GM19467 (cell line): Measurements from ENCODE around the gene MINDY4.

Experiments
- ATAC-seq: cut with Tn5 transposase; IDR thresholded peaks from one replicate; pipeline ENCODE4 v1.9.1; 2021; ENCODE audit warnings: mild to moderate bottlenecking, moderate library complexity; ENCODE audit not compliant: unreplicated experiment

Gene MINDY4

GRCh38 chr7:30926313-30926712 lies 155.1 kb downstream of the MINDY4 start:
- no peak for ATAC-seq

- no peak for ATAC-seq
Observed at GRCh38 chr7:30927040-30927439, 155.8 kb downstream of the MINDY4 start.

DNA sequence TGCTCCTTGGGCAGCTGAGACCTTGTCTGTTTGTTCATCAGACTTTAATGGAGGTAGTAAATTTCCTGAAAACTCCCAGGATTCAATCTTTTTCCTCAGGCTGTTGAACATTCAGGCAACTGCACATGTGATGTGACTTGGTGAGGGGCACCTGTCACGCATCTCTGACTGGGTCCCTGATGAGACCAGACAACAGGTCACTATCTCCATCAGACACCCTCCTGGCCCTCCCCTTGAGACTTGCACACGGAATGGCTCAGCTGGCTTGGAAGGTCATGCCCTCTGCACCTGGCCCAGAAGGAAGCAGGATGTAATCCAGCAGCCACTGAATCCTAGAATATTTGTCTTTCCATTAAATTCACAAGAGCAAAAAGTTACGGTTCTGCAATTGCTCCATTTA lies 156.3 kb downstream of the MINDY4 start:
- ATAC-seq = no peak

DNA sequence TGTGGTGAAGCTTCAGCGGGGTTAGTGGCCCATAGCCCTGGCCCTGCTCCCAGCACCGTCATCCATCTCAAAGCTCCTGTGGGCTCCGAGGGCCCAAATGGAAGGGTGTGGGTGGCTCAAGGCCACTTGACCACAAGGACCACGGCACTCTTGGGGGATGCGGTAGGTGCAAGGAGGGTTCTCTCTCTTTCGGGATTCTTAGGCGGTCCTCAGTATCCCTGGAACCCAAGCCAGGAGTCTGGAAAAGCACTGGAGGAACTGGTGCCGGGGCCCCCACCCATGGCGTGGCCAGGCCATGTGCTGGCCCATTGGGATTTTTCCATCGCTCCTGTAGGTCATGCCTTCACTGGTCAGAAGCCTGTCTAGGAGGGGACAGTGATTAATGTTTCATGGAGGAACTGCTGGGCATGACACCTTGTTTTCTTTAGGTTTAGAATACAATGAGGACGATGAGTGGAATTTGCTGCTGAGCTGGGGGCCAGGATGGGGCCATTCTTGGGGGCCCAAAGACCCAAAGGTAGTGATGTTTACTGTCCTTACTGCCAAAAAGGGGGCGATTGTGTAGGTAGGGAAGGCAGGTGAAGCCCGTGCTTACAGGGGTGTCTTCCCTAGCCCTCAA lies 157.1 kb downstream of the MINDY4 start:
- no peak for ATAC-seq

GRCh38 chr7:30929686-30930085 lies 158.5 kb downstream of the MINDY4 start:
- no peak for ATAC-seq

DNA sequence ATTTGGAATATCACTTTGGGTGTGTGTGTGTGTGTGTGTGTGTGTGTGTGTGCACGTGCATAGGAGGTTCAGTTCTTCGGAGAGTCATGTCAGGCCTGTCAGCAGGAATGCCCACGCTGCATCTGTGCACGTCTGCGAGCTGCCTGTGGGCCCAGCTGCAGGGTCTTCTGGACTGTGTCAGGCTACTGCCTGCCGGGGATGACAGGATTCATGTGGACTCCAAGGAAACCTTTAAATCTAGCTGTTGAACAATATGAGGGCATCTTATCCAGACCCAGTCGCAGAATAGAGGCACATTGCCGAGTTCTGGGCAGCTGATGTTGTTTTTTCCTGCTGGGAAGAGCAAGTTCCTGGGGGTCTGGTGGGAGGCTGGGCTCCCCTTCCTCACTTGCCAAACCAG lies 159.4 kb downstream of the MINDY4 start:
- ATAC-seq = no peak

DNA sequence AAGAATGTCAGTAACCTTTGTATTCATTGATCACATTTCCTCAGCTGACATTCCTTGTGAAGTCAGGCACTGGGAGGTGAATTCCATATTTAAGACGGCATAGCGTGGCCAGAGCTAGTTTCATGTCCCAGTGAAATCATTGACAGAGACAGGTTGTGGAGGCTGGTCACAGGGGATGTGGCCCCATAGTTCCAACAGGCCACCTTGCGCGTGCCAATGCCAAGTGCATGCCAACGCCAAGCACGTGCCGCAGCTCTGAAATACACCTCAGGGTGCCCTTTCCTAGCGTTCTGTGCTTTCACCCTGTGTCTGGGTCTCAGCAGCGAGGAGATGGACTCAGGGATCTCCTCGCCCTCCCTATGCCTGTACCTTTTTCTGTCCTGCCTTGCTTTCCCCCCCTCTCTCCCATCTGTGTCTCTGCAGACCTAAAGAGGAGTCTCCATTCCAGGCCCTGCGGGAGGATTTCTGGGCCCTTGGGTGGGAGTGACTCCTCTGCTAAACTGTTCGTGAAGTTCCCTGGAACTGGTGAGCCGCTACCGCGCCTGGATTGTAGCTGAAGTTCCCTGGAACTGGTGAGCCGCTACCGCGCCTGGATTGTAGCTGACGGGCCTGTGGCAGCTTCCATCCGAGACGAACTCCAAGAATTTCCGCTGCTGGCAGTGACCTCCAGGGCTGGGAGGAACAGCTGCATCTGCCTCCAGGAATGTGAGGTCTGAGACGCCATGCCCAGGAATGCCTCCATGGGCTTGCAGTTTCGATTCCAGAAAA lies 160.1 kb downstream of the MINDY4 start:
- no peak for ATAC-seq

GRCh38 chr7:30931929-30932540 lies 160.8 kb downstream of the MINDY4 start:
- no peak for ATAC-seq

DNA sequence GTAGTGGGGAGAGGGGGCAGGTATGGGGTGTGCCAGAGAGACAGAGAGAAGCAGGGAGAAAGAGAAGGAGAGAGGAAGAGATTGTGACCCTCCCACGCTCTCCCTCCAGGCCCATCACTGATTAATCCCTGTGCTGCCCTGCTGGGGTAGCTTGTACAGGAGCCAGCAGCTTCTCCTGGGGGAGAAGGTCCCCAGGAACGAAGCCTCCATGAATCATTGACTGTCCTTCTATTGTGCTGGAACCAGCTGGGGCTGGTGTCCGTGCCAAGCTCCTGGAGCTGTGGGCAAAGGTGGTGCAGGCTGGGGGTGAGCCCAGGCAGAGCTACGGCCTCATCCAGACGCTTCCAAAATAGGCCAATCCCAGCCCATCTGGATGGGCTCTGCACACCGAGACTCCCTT lies 161.3 kb downstream of the MINDY4 start:
- no peak for ATAC-seq

DNA sequence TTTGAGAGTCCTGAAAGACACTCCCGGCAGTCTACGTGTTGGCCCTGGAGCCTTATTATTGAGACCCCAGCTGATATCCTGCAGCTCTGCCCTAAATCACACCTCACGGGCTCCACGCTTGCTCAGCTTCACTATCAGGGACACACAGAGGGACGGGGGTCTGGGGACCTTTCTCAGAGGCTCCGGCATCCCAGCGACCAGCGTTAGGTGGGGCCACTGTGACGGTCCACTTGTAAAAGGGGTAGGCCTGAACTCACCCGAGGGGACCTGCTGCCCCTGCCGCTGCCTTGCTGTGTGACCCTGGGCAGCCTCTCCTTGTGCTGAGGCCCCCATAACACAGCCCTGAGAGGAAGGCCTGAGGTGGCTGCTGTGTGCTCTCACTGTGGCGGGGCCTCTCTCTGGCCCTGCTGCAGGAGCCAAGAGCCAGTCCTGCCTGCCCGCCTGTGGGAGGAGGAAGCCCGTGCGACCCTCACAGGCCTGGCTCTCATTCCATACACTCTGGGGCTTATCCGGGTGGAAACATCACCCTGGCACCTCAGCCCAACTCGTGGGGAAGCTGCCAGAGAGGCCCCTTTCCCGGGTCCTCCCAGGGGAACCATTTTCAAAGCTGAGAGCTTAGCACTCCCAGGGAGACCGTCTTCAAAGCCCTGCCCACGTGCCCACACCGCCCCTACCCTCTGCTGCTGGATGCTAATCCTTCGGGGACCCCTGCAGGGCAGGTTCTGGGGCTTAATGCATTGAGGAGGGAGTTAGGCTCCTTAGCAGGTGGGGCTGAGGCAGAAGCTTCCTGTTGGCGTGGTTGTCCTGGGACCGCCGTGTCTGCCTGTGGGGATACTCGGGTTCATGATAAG lies 162.1 kb downstream of the MINDY4 start:
- no peak for ATAC-seq

GRCh38 chr7:30934225-30934624 lies 163.0 kb downstream of the MINDY4 start:
- ATAC-seq = no peak

DNA sequence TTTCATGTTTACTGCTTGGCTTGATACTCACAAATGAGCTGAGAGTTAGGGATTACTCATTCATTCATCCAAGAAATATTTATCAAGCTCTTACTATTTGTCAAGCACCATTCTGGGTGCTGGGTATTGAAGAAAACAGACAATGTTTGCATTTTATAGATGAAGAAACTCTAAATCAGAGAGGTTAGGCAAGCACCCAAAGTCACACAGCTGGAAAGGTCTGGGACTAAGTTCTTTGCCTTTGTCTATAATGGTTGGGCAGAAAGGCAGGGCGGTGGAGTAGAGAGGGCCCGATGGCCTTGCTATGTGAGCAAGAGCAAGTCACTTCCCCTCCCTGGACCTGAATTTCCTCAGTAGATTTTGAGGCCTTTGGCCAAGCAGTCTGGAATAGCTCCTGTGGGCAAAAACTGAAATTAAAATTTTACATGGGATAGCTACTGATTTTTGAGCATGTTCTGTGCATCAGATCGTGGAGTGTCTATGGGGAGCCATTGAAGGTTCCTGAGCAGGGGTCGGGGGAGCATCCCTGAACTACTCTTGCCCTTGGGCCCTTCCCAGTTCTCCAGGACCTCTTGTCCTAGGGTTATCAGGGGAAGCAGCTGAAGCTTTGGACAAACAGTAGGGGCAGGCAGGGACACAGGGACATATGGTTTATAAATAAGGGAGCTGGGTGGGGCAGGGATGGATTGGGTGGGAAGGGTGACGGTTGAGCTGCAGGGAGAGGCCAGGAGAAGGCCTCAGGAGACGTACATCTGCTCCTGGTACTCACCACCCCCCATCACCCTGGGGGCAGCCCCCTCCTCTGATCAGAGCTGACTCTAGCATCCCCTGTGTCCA lies 163.7 kb downstream of the MINDY4 start:
- no peak for ATAC-seq

DNA sequence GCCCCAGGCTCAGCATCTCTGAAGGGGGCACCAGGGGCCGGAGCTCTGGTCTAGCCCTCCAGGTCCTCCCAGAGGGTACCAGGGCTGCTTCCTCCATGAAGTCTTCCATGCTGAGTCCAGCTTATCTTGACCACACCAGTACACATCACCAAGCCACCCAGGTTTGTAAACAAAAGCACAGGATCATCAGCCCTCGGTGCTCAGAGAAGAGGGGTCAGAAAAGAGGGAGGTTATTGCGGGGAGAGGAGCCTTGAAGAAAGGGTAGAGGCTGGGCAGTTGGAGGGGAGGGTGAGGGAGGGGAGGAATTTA lies 164.3 kb downstream of the MINDY4 start:
- no peak for ATAC-seq

DNA sequence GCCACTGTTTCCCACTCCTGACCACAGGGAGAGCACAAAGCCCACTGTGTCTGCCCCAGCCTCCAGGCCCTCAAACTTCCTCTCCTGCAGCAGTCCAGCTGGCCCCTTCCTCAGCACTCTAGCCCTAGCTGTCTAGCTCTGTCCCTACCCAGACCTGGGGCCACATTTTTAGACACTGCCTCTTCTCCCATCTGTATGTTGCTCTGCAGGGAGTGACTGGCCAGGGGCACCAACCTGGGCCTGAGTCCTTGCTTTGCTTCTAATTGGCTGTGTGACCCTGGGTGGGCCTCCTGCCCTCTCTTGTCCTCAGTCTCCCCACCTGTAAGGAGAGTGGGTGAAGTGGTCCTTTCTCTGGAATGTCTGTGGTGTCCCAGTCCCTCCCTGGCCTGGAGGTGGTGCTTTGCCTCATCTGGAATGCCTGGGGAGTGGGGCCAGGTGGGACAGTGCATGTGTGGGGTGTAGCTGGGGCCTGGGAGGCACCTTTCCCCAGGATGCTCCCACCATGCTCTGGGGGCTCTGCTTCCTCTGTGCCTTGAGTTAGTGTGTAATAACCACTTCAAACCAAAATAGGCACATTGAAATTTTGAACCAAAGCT lies 165.5 kb downstream of the MINDY4 start:
- ATAC-seq = no peak

- ATAC-seq = no peak
Observed at GRCh38 chr7:30937416-30937815, 166.2 kb downstream of the MINDY4 start.

DNA sequence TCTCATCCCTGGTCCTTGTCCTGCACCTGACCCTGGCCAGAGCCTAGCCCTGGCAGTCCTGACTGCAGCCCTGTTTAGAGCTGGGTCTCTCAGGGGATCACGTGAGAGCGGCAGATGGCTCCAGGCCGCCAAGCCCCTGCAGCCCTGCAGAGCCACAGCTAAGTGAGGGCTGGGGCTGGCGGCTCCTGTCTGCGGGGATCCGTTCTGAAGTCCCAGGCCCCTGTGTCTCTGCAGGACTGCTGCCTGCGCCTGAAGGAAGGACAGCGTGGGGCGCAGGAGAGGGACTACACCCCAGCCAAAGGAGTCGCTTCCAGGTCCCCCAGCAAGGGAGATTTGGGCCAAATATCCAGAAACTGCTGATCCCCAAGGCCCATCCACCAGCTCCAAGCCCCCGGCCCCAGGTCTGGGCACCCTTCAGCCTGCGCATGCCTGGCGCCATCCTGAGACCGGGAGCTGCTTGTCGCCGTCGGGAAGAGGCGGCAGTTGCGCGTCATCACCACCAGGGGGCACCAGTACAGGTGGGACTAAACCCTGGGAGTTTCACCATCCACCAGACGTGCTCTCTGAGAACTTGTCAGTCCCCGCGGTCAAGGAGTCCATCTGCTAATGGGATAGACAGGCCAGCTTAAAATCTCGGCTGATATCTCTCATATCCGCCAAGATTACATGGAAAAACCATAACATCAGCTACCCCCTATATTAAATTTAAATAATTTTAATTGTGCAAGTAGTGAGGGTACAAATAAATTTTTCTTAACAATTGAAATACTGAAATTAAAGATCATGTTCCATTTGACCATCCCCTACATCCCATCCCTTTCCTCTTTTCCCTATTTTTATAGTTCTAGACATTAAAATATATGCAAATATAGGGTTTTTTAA lies 167.5 kb downstream of the MINDY4 start:
- ATAC-seq = peak; percentile 75

DNA sequence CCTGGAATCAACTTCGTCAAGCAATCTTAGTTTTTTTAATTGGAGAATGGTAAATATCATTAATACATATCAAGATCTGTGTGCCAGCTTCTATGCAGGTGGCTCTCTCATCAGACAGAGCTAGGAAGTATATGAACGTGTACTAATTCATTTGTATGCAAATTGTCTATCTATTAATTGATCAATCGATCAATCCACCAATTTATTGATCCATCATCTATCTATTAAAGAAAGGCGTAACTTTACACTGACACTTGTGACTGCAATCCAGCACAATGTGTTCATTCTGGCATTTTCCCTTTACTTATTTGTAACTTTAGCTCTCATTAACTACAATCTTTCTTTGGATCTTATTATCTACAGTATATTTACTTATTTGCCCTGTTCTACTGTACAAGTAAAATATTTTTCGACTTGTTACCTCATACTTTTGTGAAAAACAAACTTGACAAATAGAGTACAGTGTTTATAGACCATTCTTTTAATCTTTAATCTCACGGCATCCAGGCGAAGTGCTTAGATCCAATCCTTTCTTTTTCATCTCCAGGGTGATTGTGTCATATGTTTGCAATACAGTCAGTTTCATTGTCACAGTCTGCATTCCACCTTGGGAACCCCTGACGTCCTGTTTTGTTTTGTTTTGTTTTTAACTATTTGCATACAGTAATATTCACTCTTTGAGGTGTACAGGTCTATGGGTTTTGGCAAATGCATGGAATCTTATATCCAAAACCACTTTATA lies 170.5 kb downstream of the MINDY4 start:
- ATAC-seq = no peak
